Choroid plexus epithelial cell (primary cell): Measurements from ENCODE around the gene MAN1A2.

Experiments used
- DNase-seq: peaks from one replicate; pipeline ENCODE4 v3.0.0-alpha.2; 2010; ENCODE audit warnings: low read depth
- H3K4me3 ChIP-seq: 2 replicates; pipeline ENCODE4 v1.5.1; 2011; ENCODE audit warnings: low read depth, mild to moderate bottlenecking, control low read depth, low read length, moderate library complexity
- CTCF ChIP-seq: conservative IDR thresholded peaks from 2 replicates; pipeline ENCODE4 v1.5.1; 2011; ENCODE audit warnings: low read depth, mild to moderate bottlenecking, control low read depth, inconsistent platforms, low read length, moderate library complexity

MAN1A2 gene

GRCh38 chr1:117576236-117576635 lies 209.0 kb downstream of the MAN1A2 start:
- DNase-seq: no peak
- no peak overlapping the region for H3K4me3 ChIP-seq
- no peak for TF ChIP-seq CTCF

- DNase-seq: no peak
- no peak for TF ChIP-seq CTCF
- no peak overlapping the region for H3K4me3 ChIP-seq
These were observed 210.1 kb downstream of the MAN1A2 start for GRCh38 chr1:117577191-117577885.

GRCh38 chr1:117578466-117578865 lies 211.2 kb downstream of the MAN1A2 start:
- DNase-seq: no peak
- no peak for TF ChIP-seq CTCF
- no peak overlapping the region for H3K4me3 ChIP-seq
